Spleen (tissue), 11 donors: ENCODE measurements around the gene COL23A1. TPM values are rescaled to one million over a fixed set of nuclear protein-coding genes. Genes with fewer than 3 reads are reported as not detected.

Source experiments
- DNase-seq: peaks from one replicate; pipeline ENCODE4 v3.0.0-alpha.2; 2020
- H3K27ac ChIP-seq, 8 donors: fragments of 200-600 bp; sonication (generic) in 7 of 8; 1 replicate in 4 of 8; 2 replicates in 4 of 8; pipeline versions ENCODE4 v1.5.0 to v1.8.0; 2016 to 2021; ENCODE audit warnings: inconsistent platforms in 4 of 8, mild to moderate bottlenecking in 4 of 8, moderate library complexity in 1 of 8
- H3K27me3 ChIP-seq, 7 donors: fragments of 200-600 bp; sonication (generic) in 6 of 7; replicated peaks in 1 of 7; 1 replicate in 4 of 7; 2 replicates in 3 of 7; pipeline versions ENCODE4 v1.5.0 to v1.8.0; 2016 to 2021; ENCODE audit warnings: inconsistent platforms in 3 of 7, mild to moderate bottlenecking in 1 of 7
- H3K36me3 ChIP-seq, 6 donors: fragments of 200-600 bp; sonication (generic) in 5 of 6; 1 replicate in 4 of 6; 2 replicates in 2 of 6; pipeline versions ENCODE4 v1.5.0 to v1.8.0; 2016 to 2021; ENCODE audit warnings: inconsistent platforms in 2 of 6
- H3K4me1 ChIP-seq, 6 donors: fragments of 200-600 bp; sonication (generic) in 5 of 6; 1 replicate in 3 of 6; 2 replicates in 3 of 6; pipeline versions ENCODE4 v1.5.0 to v1.8.0; 2016 to 2021; ENCODE audit warnings: inconsistent platforms in 3 of 6
- H3K4me3 ChIP-seq, 8 donors: fragments of 200-600 bp; sonication (generic) in 7 of 8; 1 replicate in 4 of 8; 2 replicates in 4 of 8; pipeline versions ENCODE4 v1.5.0 to v1.8.0; 2016 to 2021; ENCODE audit warnings: inconsistent platforms in 4 of 8, mild to moderate bottlenecking in 4 of 8, moderate library complexity in 2 of 8
- H3K9me3 ChIP-seq, 8 donors: fragments of 200-600 bp; sonication (generic) in 7 of 8; 1 replicate in 4 of 8; 2 replicates in 4 of 8; pipeline versions ENCODE4 v1.5.0 to v1.8.0; 2016 to 2021; ENCODE audit warnings: inconsistent platforms in 4 of 8
- CTCF ChIP-seq, 11 experiments: fragments of 200-600 bp in 7 of 11; fragments of 450-650 bp in 4 of 11; sonication (generic) in 4 of 11; IDR thresholded peaks in 8 of 11; conservative IDR thresholded peaks in 3 of 11; 1 replicate in 7 of 11; 2 replicates in 4 of 11; pipeline versions ENCODE4 v1.4.0 to v1.8.0; 2016 to 2021; ENCODE audit warnings: antibody characterized with exemption in 11 of 11, inconsistent platforms in 4 of 11, mild to moderate bottlenecking in 1 of 11
- POLR2A ChIP-seq, 3 donors: fragments of 450-650 bp; IDR thresholded peaks; one replicate each; pipeline ENCODE4 v1.5.1; 2017; ENCODE audit warnings: antibody characterized with exemption in 3 of 3, mild to moderate bottlenecking in 1 of 3
- POLR2AphosphoS5 ChIP-seq, 3 donors: sonication (generic); formaldehyde crosslinking; IDR thresholded peaks; one replicate each; pipeline ENCODE4 v1.5.1; 2017; ENCODE audit warnings: antibody characterized with exemption in 3 of 3
- WGBS, 5 donors: extraction: QIAGEN DNeasy Blood & Tissue Kit in 3 of 5; methylation state at CpG; one replicate each; pipeline versions ENCODE4 v1.1.5 to v1.1.7; 2013 to 2018; 5-methylcytosine and 5-hydroxymethylcytosine counted together
- intact Hi-C: fragments of 100-400 bp; cut with DNase I; formaldehyde crosslinking; loops from one replicate; pipeline ENCODE4 v1.15.0; 2023; ENCODE audit warnings: low total_unique reads
- polyA plus RNA-seq, 3 donors: library from polyadenylated mRNA; stranded (reverse); fragments of 200-250 nt; gene quantifications; one replicate each; pipeline ENCODE4 v1.2.1, GENCODE V29; 2013
- total RNA-seq, 7 donors: library from RNA; depleted of rRNA in 3 of 7; stranded (reverse); fragments of >200 nt in 3 of 7; fragmentation: NEBNext Ultra II Directional in 4 of 7; extraction: Animal tissue kit (Norgen Biotek cat#: 25700) in 4 of 7; gene quantifications; one replicate each; pipeline versions ENCODE4 v1.1.0 to v1.2.1, GENCODE V29; 2016 to 2021
- donor health status: healthy with polysubstance abuse.
- donor health status: DM: no; HTN: no; CAD: no; lungs with moderate emphysema.
- donor health status: DM: no; HTN: no; CAD: no.
- donor health status: Bipolar disorder and iron deficiency.
- donor health status: healthy.
- donor health status: DM: no; HTN: no; CAD: no.
- donor health status: DM: yes; HTN: yes; CAD: no.

COL23A1 gene
- total and polyA plus RNA-seq, 10 donors = 0.63 to 3.8 (median 1.9) TPM

GRCh38 chr5:178384816-178385495 is 205.2 kb downstream of the COL23A1 start:
- no peak for TF ChIP-seq POLR2A (IDR thresholded peaks at IDR 0.05)
- no peak for TF ChIP-seq POLR2AphosphoS5 (IDR thresholded peaks at IDR 0.05)
- TF ChIP-seq CTCF (IDR thresholded peaks at IDR 0.05 in 8 of 11, conservative IDR thresholded peaks at IDR 0.05 in 3 of 11) = no peak
- no peak overlapping the region for H3K4me3 ChIP-seq
- no peaks in the 10 kb centered on the region for H3K36me3 ChIP-seq
- peak; percentile 53 for DNase-seq
- 80 to 90% (median 85%) methylated on average over 14 to 15 of the region's 15 CpGs for WGBS, 5 donors
- H3K27me3 ChIP-seq = peaks cover 0 to 35% (median 8%) of the 10 kb centered on the region in 7 donors
- H3K9me3 ChIP-seq = no peaks in the 10 kb centered on the region
- intact Hi-C loops = no loop called here
- no peak overlapping the region for H3K27ac ChIP-seq
- H3K4me1 ChIP-seq = peaks cover 0 to 17% (median 3%) of the 10 kb centered on the region in 6 donors

- no peak overlapping the region for H3K4me3 ChIP-seq
- DNase-seq = peak; percentile 55
- no peak overlapping the region for H3K27ac ChIP-seq
- no peaks in the 10 kb centered on the region for H3K9me3 ChIP-seq
- intact Hi-C loops = no loop called here
- H3K27me3 ChIP-seq = peaks cover 0 to 35% (median 8%) of the 10 kb centered on the region in 7 donors
- 61 to 73% (median 67%) methylated on average over 30 to 42 of the region's 42 CpGs for WGBS, 5 donors
- H3K4me1 ChIP-seq = peaks cover 0 to 17% (median 3%) of the 10 kb centered on the region in 6 donors
- TF ChIP-seq CTCF (IDR thresholded peaks at IDR 0.05 in 8 of 11, conservative IDR thresholded peaks at IDR 0.05 in 3 of 11) (no peak), POLR2A (IDR thresholded peaks at IDR 0.05) (no peak), POLR2AphosphoS5 (IDR thresholded peaks at IDR 0.05) (no peak)
- no peaks in the 10 kb centered on the region for H3K36me3 ChIP-seq
These were observed 206.0 kb downstream of the COL23A1 start for GRCh38 chr5:178383919-178384815.

GRCh38 chr5:178383301-178383918 is 206.8 kb downstream of the COL23A1 start:
- WGBS, 5 donors = 89 to 93% (median 91%) methylated on average over 13 of the region's 13 CpGs
- Histone ChIP-seq H3K27me3 (peaks cover 0 to 35% (median 8%) of the 10 kb centered on the region in 7 donors), H3K4me1 (peaks cover 0 to 13% (median 3%) of the 10 kb centered on the region in 6 donors), H3K27ac (no peak overlapping the region), H3K9me3 (no peaks in the 10 kb centered on the region), H3K4me3 (no peak overlapping the region), H3K36me3 (no peaks in the 10 kb centered on the region)
- peak; percentile 27 for DNase-seq
- intact Hi-C loops = no loop called here
- no peak for TF ChIP-seq CTCF (IDR thresholded peaks at IDR 0.05 in 8 of 11, conservative IDR thresholded peaks at IDR 0.05 in 3 of 11)
